GM23248 (cell line): ENCODE results near the gene EREG. TPM values are rescaled to one million over a fixed set of nuclear protein-coding genes. Genes with fewer than 3 reads are reported as not detected.

Experiments used
- DNase-seq: peaks from one replicate; pipeline ENCODE4 v3.0.0-alpha.2; 2015
- H2AFZ ChIP-seq: fragments of 200-600 bp; sonication (generic); 2 replicates; pipeline ENCODE4 v1.6.1; 2016; ENCODE audit warnings: antibody characterized with exemption
- H3F3A ChIP-seq: fragments of 200-600 bp; sonication (generic); 2 replicates; pipeline ENCODE4 v1.6.1; 2016; ENCODE audit warnings: mild to moderate bottlenecking, antibody characterized with exemption, mixed run types; ENCODE audit not compliant: insufficient read depth
- H3K27ac ChIP-seq: fragments of 200-600 bp; sonication (generic); 2 replicates; pipeline ENCODE4 v1.5.1; 2016; ENCODE audit warnings: mild to moderate bottlenecking
- H3K27me3 ChIP-seq: fragments of 200-600 bp; sonication (generic); replicated peaks from 2 replicates; pipeline ENCODE4 v1.6.1; 2016; ENCODE audit warnings: mild to moderate bottlenecking; ENCODE audit not compliant: insufficient read depth
- H3K36me3 ChIP-seq: fragments of 200-600 bp; sonication (generic); 2 replicates; pipeline ENCODE4 v1.6.1; 2016; ENCODE audit warnings: low read depth, mild to moderate bottlenecking
- H3K4me1 ChIP-seq: fragments of 200-600 bp; sonication (generic); 2 replicates; pipeline ENCODE4 v1.6.1; 2016; ENCODE audit warnings: mild to moderate bottlenecking; ENCODE audit not compliant: insufficient read depth
- H3K4me2 ChIP-seq: fragments of 200-600 bp; sonication (generic); one replicate; pipeline ENCODE4 v1.6.1; 2016; ENCODE audit warnings: mild to moderate bottlenecking; ENCODE audit not compliant: unreplicated experiment
- H3K4me3 ChIP-seq: fragments of 200-600 bp; sonication (generic); 2 replicates; pipeline ENCODE4 v1.5.1; 2016; ENCODE audit warnings: mild to moderate bottlenecking
- H3K79me2 ChIP-seq: fragments of 200-600 bp; sonication (generic); 2 replicates; pipeline ENCODE4 v1.6.1; 2016; ENCODE audit warnings: mild to moderate bottlenecking; ENCODE audit not compliant: insufficient read depth
- H3K9ac ChIP-seq: fragments of 200-600 bp; sonication (generic); 2 replicates; pipeline ENCODE4 v1.6.1; 2016; ENCODE audit warnings: mild to moderate bottlenecking
- H3K9me2 ChIP-seq: fragments of 200-600 bp; sonication (generic); 2 replicates; pipeline ENCODE4 v1.6.1; 2016; ENCODE audit warnings: mixed run types, mild to moderate bottlenecking, moderate library complexity; ENCODE audit not compliant: insufficient read depth
- H3K9me3 ChIP-seq: fragments of 200-600 bp; sonication (generic); one replicate; pipeline ENCODE4 v1.6.1; 2017; ENCODE audit warnings: low read depth
- H4K20me1 ChIP-seq: fragments of 200-600 bp; sonication (generic); 2 replicates; pipeline ENCODE4 v1.6.0; 2016; ENCODE audit not compliant: insufficient read depth
- EZH2 ChIP-seq: fragments of 200-600 bp; sonication (generic); IDR thresholded peaks from 2 replicates; pipeline ENCODE4 v1.6.1; 2018; ENCODE audit warnings: antibody characterized with exemption, mild to moderate bottlenecking; ENCODE audit not compliant: insufficient read depth, poor library complexity, severe bottlenecking
- EZH2phosphoT487 ChIP-seq: fragments of 200-600 bp; sonication (generic); IDR thresholded peaks from 2 replicates; pipeline ENCODE4 v1.6.1; 2018; ENCODE audit warnings: antibody characterized with exemption, moderate library complexity, mild to moderate bottlenecking, low read depth; ENCODE audit not compliant: insufficient read depth
- WGBS, 2 experiments: methylation state at CpG; one replicate each; pipeline ENCODE4 v1.1.6; 2015 to 2017; ENCODE audit warnings: low lambda C conversion rate in 2 of 2, low coverage in 1 of 2; ENCODE audit errors: missing lambda C conversion rate in 2 of 2; 5-methylcytosine and 5-hydroxymethylcytosine counted together
- in situ Hi-C: fragments of 300-500 bp; cut with MboI; formaldehyde crosslinking; loops from 2 replicates; pipeline ENCODE4 v1.15.0; 2020
- polyA plus RNA-seq: library from polyadenylated mRNA; unstranded; fragments of >200 nt; fragmentation: Nextera tagmentation; extraction: Ambion mirVana; gene quantifications from 2 replicates; pipeline ENCODE4 v1.2.1, GENCODE V29; 2016
- total RNA-seq: library from RNA; depleted of rRNA; stranded (reverse); fragments of >200 nt; shearing (Covaris generic); gene quantifications from 2 replicates; pipeline ENCODE4 v1.2.3, GENCODE V29; 2014

The EREG gene
- total and polyA plus RNA-seq, 2 experiments from 2014 or later = 1.8 to 4.4 TPM

- Histone ChIP-seq H3K36me3 (no peaks in the 10 kb centered on the region), H3K9me3 (no peaks in the 10 kb centered on the region), H3K27ac (peak overlapping the region; percentile 3; the same call in 1 of the 2 replicates), H3F3A (peaks cover 22% of the 10 kb centered on the region), H3K79me2 (no peaks in the 10 kb centered on the region), H3K9me2 (no peaks in the 10 kb centered on the region), H3K4me1 (peaks cover 19% of the 10 kb centered on the region), H2AFZ (0 out of 2 replicates have a peak overlapping the region, but pooled peaks have one; percentile 13), H3K27me3 (no peaks in the 10 kb centered on the region), H3K4me3 (no peak overlapping the region; the same call in 1 of the 2 replicates), H3K4me2 (peak overlapping the region; percentile 54), H4K20me1 (no peaks in the 10 kb centered on the region), H3K9ac (no peak overlapping the region)
- WGBS, 2 experiments = 47 to 52% methylated on average over 6 of the region's 6 CpGs
- in situ Hi-C loops = no loop called here
- TF ChIP-seq EZH2 (no peak), EZH2phosphoT487 (no peak)
- DNase-seq = peak; percentile 84
Observed at GRCh38 chr4:74418063-74418670, 53.2 kb downstream of the EREG start.

- Histone ChIP-seq H3K9ac (no peak overlapping the region), H3K27ac (no peak overlapping the region), H3K9me3 (no peaks in the 10 kb centered on the region), H3K79me2 (no peaks in the 10 kb centered on the region), H4K20me1 (no peaks in the 10 kb centered on the region), H3K4me1 (peaks cover 26% of the 10 kb centered on the region), H3K36me3 (no peaks in the 10 kb centered on the region), H3F3A (peaks cover 25% of the 10 kb centered on the region), H3K9me2 (no peaks in the 10 kb centered on the region), H3K4me2 (no peak overlapping the region), H3K27me3 (no peaks in the 10 kb centered on the region), H2AFZ (no peak overlapping the region), H3K4me3 (no peak overlapping the region)
- TF ChIP-seq EZH2 = no peak
- TF ChIP-seq EZH2phosphoT487 = no peak
- no peak for DNase-seq
- 79 to 85% methylated on average over 5 of the region's 5 CpGs for WGBS, 2 experiments
- in situ Hi-C loops = no loop called here
Observed at GRCh38 chr4:74420863-74421262, 55.9 kb downstream of the EREG start.

- TF ChIP-seq EZH2 (no peak), EZH2phosphoT487 (no peak)
- H3K9ac ChIP-seq = no peak overlapping the region
- in situ Hi-C loops = no loop called here
- no peaks in the 10 kb centered on the region for H3K36me3 ChIP-seq
- no peaks in the 10 kb centered on the region for H3K9me3 ChIP-seq
- no peak overlapping the region for H3K27ac ChIP-seq
- 0 to 23% methylated on average over 1 of the region's 1 CpG for WGBS, 2 experiments
- no peaks in the 10 kb centered on the region for H3K27me3 ChIP-seq
- DNase-seq = peak; percentile 70
- no peaks in the 10 kb centered on the region for H3K79me2 ChIP-seq
- H3K4me3 ChIP-seq = no peak overlapping the region
- H3F3A ChIP-seq = peaks cover 25% of the 10 kb centered on the region
- H3K9me2 ChIP-seq = no peaks in the 10 kb centered on the region
- H3K4me1 ChIP-seq = peaks cover 23% of the 10 kb centered on the region
- peak overlapping the region; percentile 2 for H3K4me2 ChIP-seq
- H2AFZ ChIP-seq = no peak overlapping the region
- H4K20me1 ChIP-seq = no peaks in the 10 kb centered on the region
Observed at GRCh38 chr4:74423104-74423503, 58.2 kb downstream of the EREG start.

GRCh38 chr4:74424111-74424510 is 59.2 kb downstream of the EREG start:
- Histone ChIP-seq H3F3A (peaks cover 17% of the 10 kb centered on the region), H3K36me3 (no peaks in the 10 kb centered on the region), H3K4me1 (peaks cover 13% of the 10 kb centered on the region), H3K27me3 (no peaks in the 10 kb centered on the region), H3K79me2 (no peaks in the 10 kb centered on the region), H3K9me2 (no peaks in the 10 kb centered on the region), H3K4me3 (no peak overlapping the region), H3K4me2 (no peak overlapping the region), H3K27ac (no peak overlapping the region), H4K20me1 (no peaks in the 10 kb centered on the region), H3K9ac (no peak overlapping the region), H3K9me3 (no peaks in the 10 kb centered on the region), H2AFZ (no peak overlapping the region)
- no peak for DNase-seq
- in situ Hi-C loops = no loop called here
- TF ChIP-seq EZH2 (no peak), EZH2phosphoT487 (no peak)
- WGBS, 2 experiments = 87 to 90% methylated on average over 2 of the region's 2 CpGs

- Histone ChIP-seq H4K20me1 (no peaks in the 10 kb centered on the region), H2AFZ (no peak overlapping the region), H3K79me2 (no peaks in the 10 kb centered on the region), H3K9me2 (no peaks in the 10 kb centered on the region), H3K4me2 (peak overlapping the region; percentile 44), H3K27ac (peak overlapping the region; percentile 29), H3F3A (peaks cover 14% of the 10 kb centered on the region), H3K4me1 (peaks cover 12% of the 10 kb centered on the region), H3K27me3 (no peaks in the 10 kb centered on the region), H3K9me3 (no peaks in the 10 kb centered on the region), H3K36me3 (no peaks in the 10 kb centered on the region), H3K9ac (no peak overlapping the region), H3K4me3 (no peak overlapping the region)
- peak; percentile 84 for DNase-seq
- in situ Hi-C loops = no loop called here
- TF ChIP-seq EZH2phosphoT487 = no peak
- 0 to 3% methylated on average over 1 of the region's 1 CpG for WGBS, 2 experiments
Observed at GRCh38 chr4:74426101-74426500, 61.2 kb downstream of the EREG start.
